ENCODE results near the gene VPREB3.

DNA sequence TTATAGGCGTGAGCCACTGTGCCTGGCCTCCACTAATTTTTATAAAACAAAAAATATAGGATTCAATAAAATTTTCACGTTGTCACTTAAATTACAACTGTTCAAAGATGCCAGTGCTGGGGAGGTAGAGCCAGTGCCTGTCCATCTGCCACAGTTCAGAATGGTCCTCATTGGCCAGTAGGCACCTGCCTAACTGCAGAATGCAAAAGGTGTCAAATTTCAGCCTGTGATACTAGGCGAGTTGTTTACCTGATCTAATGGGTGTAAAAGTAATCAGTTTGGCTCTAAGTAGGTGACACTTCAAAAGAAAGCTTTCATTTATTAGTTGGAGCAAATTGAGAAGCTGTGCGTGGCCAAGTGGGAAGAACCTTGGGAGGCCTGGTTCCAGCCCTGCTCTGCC, 34.9 kb upstream of the VPREB3 start:
- TF ChIP-seq CTCF (IDR thresholded peaks at IDR 0.05) = no peak
- no peak for TF ChIP-seq POLR2AphosphoS5 (IDR thresholded peaks at IDR 0.05)

Measured in stomach (tissue), 4 donors.